ENCODE results near the gene HPCAL4. TPM values are rescaled to one million over a fixed set of nuclear protein-coding genes. Genes with fewer than 3 reads are reported as not detected.

Gene HPCAL4
- total and polyA plus RNA-seq, 11 donors: 0.12 to 1.2 (median 0.46) TPM

GRCh38 chr1:39656391-39656790 is 34.8 kb downstream of the HPCAL4 start:
- intact Hi-C loops (cut with DNase I): loop anchor here in 4 of 10 donors (2.0 to 10.0 kb wide), 3 partner anchors 48 to 61 kb away; no protein-coding TSS in a partner anchor
- no peaks in the 10 kb centered on the region for H3K27me3 ChIP-seq
- no peaks in the 10 kb centered on the region for H3K9me3 ChIP-seq
- ATAC-seq: no peak
- DNase-seq: no peak
- H3K4me1 ChIP-seq: peaks cover 0 to 41% (median 13%) of the 10 kb centered on the region in 12 donors
- no peaks in the 10 kb centered on the region for H3K36me3 ChIP-seq
- H3K27ac ChIP-seq: no peak overlapping the region
- 67 to 90% (median 83%) methylated on average over 1 to 2 of the region's 2 CpGs for WGBS, 4 donors
- no peak overlapping the region for H3K4me3 ChIP-seq
- TF ChIP-seq POLR2A (IDR thresholded peaks at IDR 0.05) (no peak), CTCF (IDR thresholded peaks at IDR 0.05) (no peak)

GRCh38 chr1:39655578-39656268 is 35.5 kb downstream of the HPCAL4 start:
- TF ChIP-seq POLR2A (IDR thresholded peaks at IDR 0.05) (no peak), CTCF (IDR thresholded peaks at IDR 0.05) (no peak)
- Histone ChIP-seq H3K36me3 (no peaks in the 10 kb centered on the region), H3K9me3 (no peaks in the 10 kb centered on the region), H3K27me3 (no peaks in the 10 kb centered on the region), H3K27ac (no peak overlapping the region), H3K4me1 (peaks cover 0 to 45% (median 13%) of the 10 kb centered on the region in 12 donors), H3K4me3 (no peak overlapping the region)
- no peak for ATAC-seq
- DNase-seq: no peak
- intact Hi-C loops (cut with DNase I): loop anchor here in 5 of 10 donors (2.0 to 10.0 kb wide), 3 partner anchors 47 to 62 kb away; no protein-coding TSS in a partner anchor
- WGBS, 4 donors: 42 to 62% (median 49%) methylated on average over 5 of the region's 5 CpGs

- intact Hi-C loops (cut with DNase I): loop anchor here in 4 of 10 donors (2.0 to 10.0 kb wide), 3 partner anchors 45 to 68 kb away; no protein-coding TSS in a partner anchor
- H3K4me1 ChIP-seq: peaks cover 0 to 48% (median 13%) of the 10 kb centered on the region in 12 donors
These were observed 36.9 kb downstream of the HPCAL4 start for GRCh38 chr1:39654291-39654690.

More at GRCh38 chr1:39654291-39654690, 36.9 kb downstream of the HPCAL4 start:
- Histone ChIP-seq H3K9me3 (no peaks in the 10 kb centered on the region), H3K27ac (no peak overlapping the region), H3K27me3 (no peaks in the 10 kb centered on the region), H3K36me3 (no peaks in the 10 kb centered on the region), H3K4me3 (no peak overlapping the region)
- ATAC-seq (no peak), DNase-seq (no peak)
- TF ChIP-seq POLR2A (IDR thresholded peaks at IDR 0.05): no peak
- TF ChIP-seq CTCF (IDR thresholded peaks at IDR 0.05): no peak
- 60 to 82% (median 71%) methylated on average over 7 of the region's 7 CpGs for WGBS, 4 donors
